GM12878 (cell line): ENCODE measurements around the gene INSIG2. TPM values are rescaled to one million over a fixed set of nuclear protein-coding genes. Genes with fewer than 3 reads are reported as not detected.

ENCODE experiments used
- CBFB ChIP-seq: IDR thresholded peaks from 2 replicates; pipeline ENCODE4 v1.6.1; 2016; ENCODE audit warnings: antibody characterized with exemption, low read depth
- CTCF ChIP-seq, 3 experiments: IDR thresholded peaks in 2 of 3; conservative IDR thresholded peaks in 1 of 3; 2 replicates each; pipeline ENCODE4 v1.5.1; 2011; ENCODE audit warnings: low read depth in 3 of 3, low read length in 3 of 3, mild to moderate bottlenecking in 3 of 3, control low read depth in 2 of 3, moderate library complexity in 2 of 3, inconsistent platforms in 1 of 3, mixed read lengths in 1 of 3; ENCODE audit not compliant: control insufficient read depth in 2 of 3, insufficient read depth in 1 of 3; ENCODE audit errors: extremely low read depth in 1 of 3
- CUX1 ChIP-seq: IDR thresholded peaks from 2 replicates; pipeline ENCODE4 v1.6.1; 2012; ENCODE audit warnings: improper control_type of control experiment, low read depth, low read length; ENCODE audit not compliant: insufficient replicate concordance
- E2F4 ChIP-seq: IDR thresholded peaks from 2 replicates; pipeline ENCODE4 v1.6.1; 2012; ENCODE audit warnings: low read depth, low read length, improper control_type of control experiment
- EGR1 ChIP-seq, 2 experiments: IDR thresholded peaks; 1 replicate in 1 of 2; 2 replicates in 1 of 2; pipeline ENCODE4 v1.6.1; 2011 to 2012; ENCODE audit warnings: low read depth in 2 of 2, low read length in 2 of 2, borderline replicate concordance in 1 of 2, mild to moderate bottlenecking in 1 of 2, moderate library complexity in 1 of 2
- ELK1 ChIP-seq: IDR thresholded peaks from 2 replicates; pipeline ENCODE4 v1.6.1; 2012; ENCODE audit warnings: low read depth, low read length, improper control_type of control experiment
- GATAD2B ChIP-seq: fragments of 450-650 bp; conservative IDR thresholded peaks from 2 replicates; pipeline ENCODE4 v1.6.1; 2017; ENCODE audit warnings: low read depth, mild to moderate bottlenecking, moderate library complexity
- IKZF1 ChIP-seq: fragments of 450-650 bp; conservative IDR thresholded peaks from 2 replicates; pipeline ENCODE4 v1.6.1; 2017; ENCODE audit warnings: antibody characterized with exemption, mild to moderate bottlenecking
- MTA2 ChIP-seq: fragments of 450-650 bp; IDR thresholded peaks from 2 replicates; pipeline ENCODE4 v1.6.1; 2016; ENCODE audit warnings: low read depth, mild to moderate bottlenecking, moderate library complexity
- NFXL1 ChIP-seq: fragments of 450-650 bp; IDR thresholded peaks from 2 replicates; pipeline ENCODE4 v1.6.1; 2017; ENCODE audit warnings: antibody characterized with exemption, mild to moderate bottlenecking, borderline replicate concordance
- POLR2A ChIP-seq: IDR thresholded peaks from 2 replicates; pipeline ENCODE4 v1.6.1; 2011; ENCODE audit warnings: low read depth, mild to moderate bottlenecking, low read length
- TAF1 ChIP-seq: IDR thresholded peaks from 2 replicates; pipeline ENCODE4 v1.6.1; 2011; ENCODE audit warnings: mild to moderate bottlenecking, low read depth, low read length, borderline replicate concordance
- USF1 ChIP-seq: IDR thresholded peaks from 2 replicates; pipeline ENCODE4 v1.6.1; 2011; ENCODE audit warnings: borderline replicate concordance, low read depth, mild to moderate bottlenecking, moderate library complexity, mixed read lengths, low read length; ENCODE audit not compliant: insufficient read depth; ENCODE audit errors: extremely low read length
- WRNIP1 ChIP-seq: IDR thresholded peaks from 2 replicates; pipeline ENCODE4 v1.6.1; 2011; ENCODE audit warnings: low read depth, low read length, improper control_type of control experiment, borderline replicate concordance
- YBX1 ChIP-seq: fragments of 450-650 bp; IDR thresholded peaks from 2 replicates; pipeline ENCODE4 v1.6.1; 2016; ENCODE audit warnings: antibody characterized with exemption
- polyA plus RNA-seq, 11 experiments: library from polyadenylated mRNA; depleted of rRNA in 4 of 11; unstranded in 6 of 11; stranded (reverse) in 5 of 11; fragments of >200 nt; fragmentation: Nextera tagmentation in 4 of 11; fragmentation: Illumina TruSeq in 1 of 11; extraction: Ambion mirVana in 4 of 11; extraction: Trizol in 1 of 11; gene quantifications; 1 replicate in 1 of 11; 2 replicates in 10 of 11; pipeline versions ENCODE4 v1.2.1 to v1.2.3, GENCODE V29; 2011 to 2016; ENCODE audit warnings: inconsistent platforms in 2 of 11, missing spikeins in 2 of 11, low read depth in 1 of 11
- total RNA-seq, 4 experiments: library from RNA; depleted of rRNA in 3 of 4; stranded (reverse); fragments of >200 nt in 3 of 4; fragmentation: Illumina TruSeq in 1 of 4; extraction: Trizol in 1 of 4; gene quantifications; 2 replicates each; pipeline versions ENCODE4 v1.2.1 to v1.2.3, GENCODE V29; 2013 to 2021

Gene INSIG2
- total and polyA plus RNA-seq, 10 of the 15 experiments (the other 5 are each of a cell fraction or from before 2014, with no cell fraction given) = 4.9 to 92.7 (median 12.0) TPM

- peak; percentile 75 for TF ChIP-seq ELK1
- TF ChIP-seq GATAD2B = no peak; the same call in 1 of the 2 replicates
- 0 out of 2 replicates have a peak, but pooled peaks have one; percentile 43 for TF ChIP-seq MTA2
- 0 out of 2 replicates have a peak, but pooled peaks have one; percentile 7 for TF ChIP-seq E2F4
- no peak for TF ChIP-seq WRNIP1
- TF ChIP-seq TAF1 = peak; percentile 53; the same call in 1 of the 2 replicates
- TF ChIP-seq YBX1 = no peak
- peak in 1 of 3 experiments; percentile 21; a peak in 1 of 6 replicates for TF ChIP-seq CTCF (IDR thresholded peaks at IDR 0.05 in 2 of 3, conservative IDR thresholded peaks at IDR 0.05 in 1 of 3; ENCODE audit: control insufficient read depth in 2 of 3, extremely low read depth in 1 of 3, insufficient read depth in 1 of 3, low read depth in 3 of 3, low read length in 3 of 3)
- peak; percentile 77 for TF ChIP-seq IKZF1
- 0 out of 2 replicates have a peak, but pooled peaks have one; percentile 23 for TF ChIP-seq CBFB
- no peak for TF ChIP-seq USF1
- peak in 1 of 2 experiments; percentile 75; a peak in 1 of 3 replicates for TF ChIP-seq EGR1 (IDR thresholded peaks at IDR 0.05; ENCODE audit: borderline replicate concordance in 1 of 2, low read depth in 2 of 2, low read length in 2 of 2)
- no peak for TF ChIP-seq CUX1
- no peak for TF ChIP-seq NFXL1
- TF ChIP-seq POLR2A = peak; percentile 74
Measured at GRCh38 chr2:118088051-118089024, at the start of gene INSIG2 (continued).
